ENCODE results near the gene ADGRA1.

The ADGRA1 gene

DNA sequence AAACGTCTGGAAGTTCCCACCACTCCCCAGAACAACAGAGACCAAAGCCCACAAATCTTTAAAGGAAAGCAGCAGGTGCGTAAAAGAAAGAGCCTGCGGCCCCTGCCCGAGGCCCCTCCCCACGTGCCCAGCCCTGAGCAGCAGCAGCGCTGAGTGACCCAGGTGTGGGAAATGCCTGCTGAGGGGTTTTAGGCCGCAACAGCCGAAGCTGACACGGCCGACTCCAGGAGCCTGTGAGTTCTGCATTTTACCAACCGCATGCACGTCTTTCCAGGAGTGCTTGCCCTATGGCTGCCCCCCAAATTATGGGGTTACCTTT is 70.7 kb downstream of the ADGRA1 start:
- H3K79me2 ChIP-seq (ENCODE audit: insufficient read depth, low read length), result no peaks in the 10 kb centered on the region
- no peaks in the 10 kb centered on the region for H3K9me3 ChIP-seq (ENCODE audit: low read length)
- H3K9me2 ChIP-seq (ENCODE audit: low read depth, low read length), result no peaks in the 10 kb centered on the region
- H3F3A ChIP-seq (ENCODE audit: insufficient read depth, low read length), result no peaks in the 10 kb centered on the region
- no peaks in the 10 kb centered on the region for H4K20me1 ChIP-seq (ENCODE audit: insufficient read depth, low read length)
- H3K9ac ChIP-seq (ENCODE audit: low read length), result no peak overlapping the region
- no peak overlapping the region for H3K4me3 ChIP-seq (ENCODE audit: low read depth, low read length, poor library complexity, severe bottlenecking)
- no peak overlapping the region for H3K27ac ChIP-seq (ENCODE audit: low read depth, low read length, poor library complexity, severe bottlenecking)
- no peaks in the 10 kb centered on the region for H3K27me3 ChIP-seq (ENCODE audit: insufficient read depth, low read length)
- no peak overlapping the region for H3K4me2 ChIP-seq (ENCODE audit: low read length)
- H3K36me3 ChIP-seq (ENCODE audit: insufficient read depth, low read length), result no peaks in the 10 kb centered on the region
- no peaks in the 10 kb centered on the region for H3K4me1 ChIP-seq (ENCODE audit: insufficient read depth, low read length, severe bottlenecking)
- H2AFZ ChIP-seq (ENCODE audit: low read length), result no peak overlapping the region
- TF ChIP-seq EZH2 (IDR thresholded peaks at IDR 0.05; ENCODE audit: borderline replicate concordance, low read length), result no peak
- TF ChIP-seq, protein P1, sequence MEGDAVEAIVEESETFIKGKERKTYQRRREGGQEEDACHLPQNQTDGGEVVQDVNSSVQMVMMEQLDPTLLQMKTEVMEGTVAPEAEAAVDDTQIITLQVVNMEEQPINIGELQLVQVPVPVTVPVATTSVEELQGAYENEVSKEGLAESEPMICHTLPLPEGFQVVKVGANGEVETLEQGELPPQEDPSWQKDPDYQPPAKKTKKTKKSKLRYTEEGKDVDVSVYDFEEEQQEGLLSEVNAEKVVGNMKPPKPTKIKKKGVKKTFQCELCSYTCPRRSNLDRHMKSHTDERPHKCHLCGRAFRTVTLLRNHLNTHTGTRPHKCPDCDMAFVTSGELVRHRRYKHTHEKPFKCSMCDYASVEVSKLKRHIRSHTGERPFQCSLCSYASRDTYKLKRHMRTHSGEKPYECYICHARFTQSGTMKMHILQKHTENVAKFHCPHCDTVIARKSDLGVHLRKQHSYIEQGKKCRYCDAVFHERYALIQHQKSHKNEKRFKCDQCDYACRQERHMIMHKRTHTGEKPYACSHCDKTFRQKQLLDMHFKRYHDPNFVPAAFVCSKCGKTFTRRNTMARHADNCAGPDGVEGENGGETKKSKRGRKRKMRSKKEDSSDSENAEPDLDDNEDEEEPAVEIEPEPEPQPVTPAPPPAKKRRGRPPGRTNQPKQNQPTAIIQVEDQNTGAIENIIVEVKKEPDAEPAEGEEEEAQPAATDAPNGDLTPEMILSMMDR (IDR thresholded peaks at IDR 0.05; ENCODE audit: low read length), result no peak

DNA sequence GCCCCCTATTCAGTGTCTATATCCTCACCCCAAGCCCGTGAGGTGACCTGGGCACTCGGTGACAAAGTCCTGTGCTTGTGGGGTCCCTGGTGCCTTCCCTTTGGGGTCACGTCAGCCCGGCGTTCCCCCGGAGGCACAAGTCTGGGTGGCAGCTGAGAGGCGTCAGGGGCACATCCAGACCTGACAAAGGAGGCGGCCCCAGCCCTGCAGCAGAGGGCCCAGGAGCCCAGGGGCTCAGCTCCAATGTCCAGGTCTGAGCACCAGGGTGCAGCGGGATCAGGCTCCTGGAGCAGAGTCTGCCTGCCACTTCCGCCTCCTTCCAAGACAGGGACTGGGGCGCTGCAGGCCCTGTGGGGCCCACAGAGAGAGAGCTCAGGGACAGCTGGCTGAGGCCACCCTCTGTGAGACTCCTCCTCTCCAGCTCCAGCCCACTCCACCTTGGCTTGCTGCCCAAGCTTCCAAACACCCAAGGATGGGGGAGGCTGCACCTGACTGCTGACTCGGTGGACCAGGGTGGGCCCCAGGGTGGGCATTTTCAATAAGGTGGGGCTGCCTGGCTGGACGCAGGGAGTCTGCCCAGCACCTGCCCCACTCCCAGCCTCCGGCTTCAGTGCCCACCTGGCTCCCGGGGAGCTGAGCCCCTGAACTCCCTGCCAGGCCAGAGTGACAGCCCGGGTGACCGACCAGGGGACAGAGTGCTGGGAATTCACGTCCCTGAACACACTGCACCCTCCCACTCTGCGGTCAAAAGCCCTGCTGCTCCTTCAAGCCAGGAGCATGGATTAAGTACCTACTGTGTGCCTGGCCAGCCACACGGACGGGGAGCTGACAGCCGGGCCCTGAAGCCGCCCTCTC is 71.3 kb downstream of the ADGRA1 start:
- no peaks in the 10 kb centered on the region for H3K4me1 ChIP-seq (ENCODE audit: insufficient read depth, low read length, severe bottlenecking)
- H3K9me2 ChIP-seq (ENCODE audit: low read depth, low read length), result no peaks in the 10 kb centered on the region
- no peaks in the 10 kb centered on the region for H3K36me3 ChIP-seq (ENCODE audit: insufficient read depth, low read length)
- TF ChIP-seq, protein P1 (IDR thresholded peaks at IDR 0.05; ENCODE audit: low read length), result no peak
- no peak for TF ChIP-seq EZH2 (IDR thresholded peaks at IDR 0.05; ENCODE audit: borderline replicate concordance, low read length)
- H3K4me3 ChIP-seq (ENCODE audit: low read depth, low read length, poor library complexity, severe bottlenecking), result no peak overlapping the region
- H4K20me1 ChIP-seq (ENCODE audit: insufficient read depth, low read length), result no peaks in the 10 kb centered on the region
- no peaks in the 10 kb centered on the region for H3K79me2 ChIP-seq (ENCODE audit: insufficient read depth, low read length)
- no peaks in the 10 kb centered on the region for H3F3A ChIP-seq (ENCODE audit: insufficient read depth, low read length)
- no peak overlapping the region for H2AFZ ChIP-seq (ENCODE audit: low read length)
- H3K27ac ChIP-seq (ENCODE audit: low read depth, low read length, poor library complexity, severe bottlenecking), result no peak overlapping the region
- no peaks in the 10 kb centered on the region for H3K27me3 ChIP-seq (ENCODE audit: insufficient read depth, low read length)
- H3K4me2 ChIP-seq (ENCODE audit: low read length), result no peak overlapping the region
- no peak overlapping the region for H3K9ac ChIP-seq (ENCODE audit: low read length)
- H3K9me3 ChIP-seq (ENCODE audit: low read length), result no peaks in the 10 kb centered on the region

DNA sequence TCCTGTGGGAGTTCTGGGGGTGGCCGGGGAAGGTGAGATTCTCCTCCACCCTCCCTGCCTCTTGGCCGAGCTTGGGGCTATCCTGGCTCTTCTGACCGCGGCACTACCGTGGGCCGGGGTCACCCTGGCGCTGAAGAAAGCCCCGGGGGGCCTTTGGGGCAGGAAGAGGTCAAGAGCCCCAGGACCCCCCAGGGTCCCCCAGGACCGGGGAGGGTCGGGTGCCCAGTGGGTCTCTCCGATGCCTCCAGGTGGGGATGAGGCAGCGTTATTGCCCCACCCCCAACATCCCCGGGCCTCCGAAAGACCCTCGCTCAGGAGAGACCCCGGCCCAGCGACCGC is 71.9 kb downstream of the ADGRA1 start:
- H3K27me3 ChIP-seq (ENCODE audit: insufficient read depth, low read length), result no peaks in the 10 kb centered on the region
- no peak overlapping the region for H3K4me3 ChIP-seq (ENCODE audit: low read depth, low read length, poor library complexity, severe bottlenecking)
- no peaks in the 10 kb centered on the region for H3K4me1 ChIP-seq (ENCODE audit: insufficient read depth, low read length, severe bottlenecking)
- no peak overlapping the region for H3K4me2 ChIP-seq (ENCODE audit: low read length)
- no peak overlapping the region for H3K27ac ChIP-seq (ENCODE audit: low read depth, low read length, poor library complexity, severe bottlenecking)
- H3F3A ChIP-seq (ENCODE audit: insufficient read depth, low read length), result no peaks in the 10 kb centered on the region
- no peak overlapping the region for H2AFZ ChIP-seq (ENCODE audit: low read length)
- H4K20me1 ChIP-seq (ENCODE audit: insufficient read depth, low read length), result no peaks in the 10 kb centered on the region
- TF ChIP-seq, protein P1 (IDR thresholded peaks at IDR 0.05; ENCODE audit: low read length), result no peak
- no peaks in the 10 kb centered on the region for H3K36me3 ChIP-seq (ENCODE audit: insufficient read depth, low read length)
- no peaks in the 10 kb centered on the region for H3K9me3 ChIP-seq (ENCODE audit: low read length)
- H3K9me2 ChIP-seq (ENCODE audit: low read depth, low read length), result no peaks in the 10 kb centered on the region
- no peaks in the 10 kb centered on the region for H3K79me2 ChIP-seq (ENCODE audit: insufficient read depth, low read length)
- no peak overlapping the region for H3K9ac ChIP-seq (ENCODE audit: low read length)

All from OCI-LY1 (cell line).